CD8-positive, alpha-beta memory T cell (primary cell): ENCODE data around the gene PGM2. TPM values are rescaled to one million over a fixed set of nuclear protein-coding genes. Genes with fewer than 3 reads are reported as not detected.

Experiments
- CTCF ChIA-PET: fragments of 350-600 bp; sonication (Branson Sonifier 250); formaldehyde crosslinking; loops from one replicate; lab custom pipeline; 2021; ENCODE audit warnings: antibody characterized with exemption; lab: Charles Lee
- POLR2A ChIA-PET: fragments of 350-600 bp; sonication (Branson Sonifier 250); formaldehyde crosslinking; loops from one replicate; lab custom pipeline; 2021; ENCODE audit warnings: antibody characterized with exemption; lab: Charles Lee
- DNase-seq, 5 donors: peaks; one replicate each; pipeline versions ENCODE4 v3.0.0 to v3.0.0-alpha.2; 2020 to 2022; ENCODE audit warnings: mixed read lengths in 1 of 5
- H3K27ac ChIP-seq: one replicate; pipeline ENCODE4 v1.7.0; 2013; ENCODE audit warnings: low read depth, mild to moderate bottlenecking, low read length, moderate library complexity
- H3K27me3 ChIP-seq: 2 replicates; pipeline ENCODE4 v1.7.0; 2013; ENCODE audit warnings: low read length, mild to moderate bottlenecking; ENCODE audit not compliant: insufficient read depth, poor library complexity, severe bottlenecking
- H3K36me3 ChIP-seq: 2 replicates; pipeline ENCODE4 v1.7.0; 2013; ENCODE audit warnings: mild to moderate bottlenecking, low read length, moderate library complexity; ENCODE audit not compliant: insufficient read depth
- H3K4me1 ChIP-seq: 2 replicates; pipeline ENCODE4 v1.7.0; 2013; ENCODE audit warnings: mild to moderate bottlenecking, low read length, moderate library complexity; ENCODE audit not compliant: insufficient read depth
- H3K4me3 ChIP-seq: 2 replicates; pipeline ENCODE4 v1.7.0; 2013; ENCODE audit warnings: mild to moderate bottlenecking, low read length
- H3K9me3 ChIP-seq: 2 replicates; pipeline ENCODE4 v1.7.0; 2013; ENCODE audit warnings: mild to moderate bottlenecking, low read length
- H3K27ac Mint-ChIP-seq, 8 donors: one replicate each; pipeline ENCODE4 v1.8.0; 2020 to 2021; ENCODE audit warnings: mixed read lengths in 8 of 8, mild to moderate bottlenecking in 6 of 8, inconsistent platforms in 3 of 8, moderate library complexity in 3 of 8
- H3K27me3 Mint-ChIP-seq, 2 donors: one replicate each; pipeline ENCODE4 v1.8.0; 2020 to 2021; ENCODE audit warnings: mixed read lengths in 2 of 2, mild to moderate bottlenecking in 1 of 2, moderate library complexity in 1 of 2
- H3K36me3 Mint-ChIP-seq, 3 donors: one replicate each; pipeline ENCODE4 v1.8.0; 2020 to 2021; ENCODE audit warnings: mixed read lengths in 3 of 3, inconsistent platforms in 1 of 3, mild to moderate bottlenecking in 1 of 3
- H3K4me1 Mint-ChIP-seq, 3 donors: one replicate each; pipeline ENCODE4 v1.8.0; 2020 to 2021; ENCODE audit warnings: mixed read lengths in 3 of 3, inconsistent platforms in 1 of 3, mild to moderate bottlenecking in 1 of 3
- H3K4me3 Mint-ChIP-seq, 7 donors: one replicate each; pipeline ENCODE4 v1.8.0; 2020 to 2021; ENCODE audit warnings: mixed read lengths in 7 of 7, mild to moderate bottlenecking in 6 of 7, moderate library complexity in 4 of 7, inconsistent platforms in 2 of 7
- H3K9me3 Mint-ChIP-seq, 5 donors: one replicate each; pipeline ENCODE4 v1.8.0; 2020 to 2022; ENCODE audit warnings: mixed read lengths in 5 of 5, mild to moderate bottlenecking in 3 of 5, moderate library complexity in 2 of 5, inconsistent platforms in 1 of 5
- polyA plus RNA-seq: library from polyadenylated mRNA; unstranded; fragments of 300-500 nt; fragmentation: Illumina TruSeq; gene quantifications from one replicate; pipeline ENCODE4 v1.2.3, GENCODE V29; 2021
- total RNA-seq, 2 experiments: library from RNA; stranded (reverse); gene quantifications; one replicate each; pipeline ENCODE4 v1.2.3, GENCODE V29; 2021

The PGM2 gene
- total and polyA plus RNA-seq, 3 experiments from 2014 or later: 18.1 to 65.9 (median 62.3) TPM

DNA sequence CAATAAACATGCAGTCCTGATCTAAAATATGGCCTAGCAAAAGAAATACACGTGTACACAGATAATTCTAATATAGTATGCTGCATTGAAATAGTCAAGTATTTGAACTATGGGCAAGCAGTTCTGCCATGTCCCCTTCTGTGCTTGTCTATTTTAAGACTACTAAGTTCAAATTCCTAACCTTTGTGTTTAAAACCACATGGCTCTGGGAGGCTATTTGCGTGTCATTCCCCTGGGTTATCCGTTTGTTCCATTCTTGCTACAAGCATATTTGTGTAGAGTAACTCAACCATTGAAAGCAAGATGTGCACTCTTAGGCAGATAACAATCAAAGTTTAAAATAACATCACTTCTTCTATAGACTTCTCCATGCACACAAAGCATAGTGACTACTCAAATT is 39.0 kb downstream of the PGM2 start:
- H3K9me3 Mint-ChIP-seq: no peaks in the 10 kb centered on the region
- H3K36me3 ChIP-seq: peaks cover 5% of the 10 kb centered on the region
- H3K27me3 Mint-ChIP-seq: no peaks in the 10 kb centered on the region
- H3K27ac Mint-ChIP-seq: peak overlapping the region in 1 of 8 donors; percentile 5
- no peaks in the 10 kb centered on the region for H3K4me1 ChIP-seq
- no peaks in the 10 kb centered on the region for H3K27me3 ChIP-seq
- H3K27ac ChIP-seq: no peak overlapping the region
- no peaks in the 10 kb centered on the region for H3K9me3 ChIP-seq
- H3K4me3 ChIP-seq: no peak overlapping the region
- ChIA-PET CTCF (no interaction called here), POLR2A (no interaction called here)
- no peak overlapping the region for H3K4me3 Mint-ChIP-seq
- H3K36me3 Mint-ChIP-seq: peaks cover 17 to 51% (median 20%) of the 10 kb centered on the region in 3 donors
- no peaks in the 10 kb centered on the region for H3K4me1 Mint-ChIP-seq
- no peak for DNase-seq

GRCh38 chr4:37867102-37867501 is 40.6 kb downstream of the PGM2 start:
- POLR2A ChIA-PET: no interaction called here
- no peak overlapping the region for H3K27ac Mint-ChIP-seq
- no peak overlapping the region for H3K4me3 Mint-ChIP-seq

GRCh38 chr4:37868238-37868637 is 41.8 kb downstream of the PGM2 start:
- H3K27ac Mint-ChIP-seq: peak overlapping the region in 2 of 8 donors; percentile 0 to 51
- Histone ChIP-seq H3K27ac (no peak overlapping the region), H3K4me3 (no peak overlapping the region), H3K4me1 (peaks cover 5% of the 10 kb centered on the region), H3K9me3 (no peaks in the 10 kb centered on the region), H3K36me3 (peaks cover 1% of the 10 kb centered on the region), H3K27me3 (no peaks in the 10 kb centered on the region)
- H3K4me3 Mint-ChIP-seq: no peak overlapping the region
- CTCF ChIA-PET: no interaction called here
- H3K27me3 Mint-ChIP-seq: no peaks in the 10 kb centered on the region
- no peaks in the 10 kb centered on the region for H3K9me3 Mint-ChIP-seq
- POLR2A ChIA-PET: no interaction called here
- DNase-seq: no peak
- peaks cover 7 to 20% (median 15%) of the 10 kb centered on the region in 3 donors for H3K4me1 Mint-ChIP-seq
- peaks cover 8 to 31% (median 8%) of the 10 kb centered on the region in 3 donors for H3K36me3 Mint-ChIP-seq

More at GRCh38 chr4:37867102-37867501, 40.6 kb downstream of the PGM2 start:
- Mint-ChIP-seq H3K27me3 (no peaks in the 10 kb centered on the region), H3K9me3 (no peaks in the 10 kb centered on the region), H3K4me1 (peaks cover 3 to 8% (median 4%) of the 10 kb centered on the region in 3 donors), H3K36me3 (peaks cover 12 to 39% (median 12%) of the 10 kb centered on the region in 3 donors)
- Histone ChIP-seq H3K36me3 (peaks cover 5% of the 10 kb centered on the region), H3K4me1 (peaks cover 3% of the 10 kb centered on the region), H3K9me3 (no peaks in the 10 kb centered on the region), H3K27me3 (no peaks in the 10 kb centered on the region), H3K4me3 (no peak overlapping the region), H3K27ac (no peak overlapping the region)
- CTCF ChIA-PET: no interaction called here
- DNase-seq: no peak

DNA sequence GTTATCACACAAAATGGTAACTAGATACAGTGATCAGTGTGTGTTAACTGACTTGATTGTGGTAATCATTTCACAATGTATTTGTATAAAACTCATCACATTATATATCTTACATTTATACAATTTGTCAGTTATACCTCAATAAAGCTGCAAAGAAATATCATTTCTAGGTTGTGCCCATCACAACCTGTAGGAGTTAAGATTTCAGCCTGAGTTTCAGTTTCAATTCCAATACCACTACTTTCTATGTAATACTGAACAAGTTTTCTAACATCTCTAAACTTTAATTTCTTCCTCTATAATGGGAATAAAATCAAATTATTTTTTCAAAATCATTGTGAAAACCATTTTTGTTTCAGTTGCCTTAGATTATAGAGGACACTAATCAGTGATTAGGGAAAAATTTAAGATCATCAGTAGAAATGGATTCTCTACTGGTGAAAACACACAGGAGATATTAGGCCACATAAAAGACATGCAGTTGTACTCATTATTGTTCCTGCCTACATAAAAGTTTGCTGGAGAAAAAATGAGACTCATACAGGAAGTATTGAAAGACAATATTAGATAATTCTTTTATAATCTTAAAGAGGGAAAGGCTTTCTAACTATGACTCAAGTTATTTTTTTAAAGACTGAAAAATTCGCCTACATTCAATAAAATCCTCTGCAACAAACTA is 46.0 kb downstream of the PGM2 start:
- H3K9me3 Mint-ChIP-seq: no peaks in the 10 kb centered on the region
- H3K36me3 Mint-ChIP-seq: peaks cover 0 to 11% (median 3%) of the 10 kb centered on the region in 3 donors
- DNase-seq: no peak
- no peaks in the 10 kb centered on the region for H3K27me3 Mint-ChIP-seq
- H3K27me3 ChIP-seq: no peaks in the 10 kb centered on the region
- H3K4me1 Mint-ChIP-seq: peaks cover 7 to 20% (median 16%) of the 10 kb centered on the region in 3 donors
- ChIA-PET POLR2A (no interaction called here), CTCF (no interaction called here)
- H3K27ac ChIP-seq: no peak overlapping the region
- H3K4me3 ChIP-seq: no peak overlapping the region
- no peak overlapping the region for H3K4me3 Mint-ChIP-seq
- H3K9me3 ChIP-seq: no peaks in the 10 kb centered on the region
- H3K4me1 ChIP-seq: peaks cover 5% of the 10 kb centered on the region
- H3K27ac Mint-ChIP-seq: peak overlapping the region in 1 of 8 donors; percentile 41
- no peaks in the 10 kb centered on the region for H3K36me3 ChIP-seq

DNA sequence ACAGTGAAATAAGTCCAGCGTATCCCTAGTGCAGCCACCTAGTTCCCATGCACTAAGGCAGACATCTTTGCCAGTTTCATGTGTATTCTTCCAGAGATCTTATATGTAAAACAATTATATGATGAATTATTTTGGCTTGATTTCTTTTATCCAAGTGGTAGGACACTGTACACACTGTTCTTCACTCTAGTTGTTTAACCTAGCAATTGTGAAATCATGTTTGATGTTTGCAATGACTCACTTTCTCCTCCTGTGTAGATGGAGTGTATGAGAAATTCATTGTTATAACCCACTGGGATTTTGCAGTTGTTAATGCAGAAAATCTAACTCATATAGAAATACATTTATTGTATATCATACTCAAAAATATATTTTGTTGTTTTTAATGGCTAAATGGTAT is 46.9 kb downstream of the PGM2 start:
- POLR2A ChIA-PET: no interaction called here
- H3K27ac Mint-ChIP-seq: no peak overlapping the region
- no peaks in the 10 kb centered on the region for H3K9me3 ChIP-seq
- no peaks in the 10 kb centered on the region for H3K9me3 Mint-ChIP-seq
- H3K27me3 Mint-ChIP-seq: no peaks in the 10 kb centered on the region
- no peaks in the 10 kb centered on the region for H3K27me3 ChIP-seq
- peaks cover 7 to 20% (median 16%) of the 10 kb centered on the region in 3 donors for H3K4me1 Mint-ChIP-seq
- CTCF ChIA-PET: no interaction called here
- no peak overlapping the region for H3K4me3 Mint-ChIP-seq
- peaks cover 5% of the 10 kb centered on the region for H3K4me1 ChIP-seq
- H3K27ac ChIP-seq: no peak overlapping the region
- no peaks in the 10 kb centered on the region for H3K36me3 ChIP-seq
- H3K4me3 ChIP-seq: no peak overlapping the region
- H3K36me3 Mint-ChIP-seq: peaks cover 0 to 7% (median 3%) of the 10 kb centered on the region in 3 donors
- no peak for DNase-seq

GRCh38 chr4:37876156-37876555 is 49.7 kb downstream of the PGM2 start:
- Histone ChIP-seq H3K4me3 (no peak overlapping the region), H3K27ac (no peak overlapping the region), H3K4me1 (peaks cover 5% of the 10 kb centered on the region), H3K36me3 (no peaks in the 10 kb centered on the region), H3K27me3 (no peaks in the 10 kb centered on the region), H3K9me3 (no peaks in the 10 kb centered on the region)
- no peak overlapping the region for H3K27ac Mint-ChIP-seq
- peaks cover 0 to 3% (median 0%) of the 10 kb centered on the region in 3 donors for H3K36me3 Mint-ChIP-seq
- H3K4me3 Mint-ChIP-seq: no peak overlapping the region
- no peaks in the 10 kb centered on the region for H3K27me3 Mint-ChIP-seq
- peaks cover 4 to 17% (median 16%) of the 10 kb centered on the region in 3 donors for H3K4me1 Mint-ChIP-seq
- no peak for DNase-seq
- CTCF ChIA-PET: no interaction called here
- no peaks in the 10 kb centered on the region for H3K9me3 Mint-ChIP-seq
- POLR2A ChIA-PET: no interaction called here

DNA sequence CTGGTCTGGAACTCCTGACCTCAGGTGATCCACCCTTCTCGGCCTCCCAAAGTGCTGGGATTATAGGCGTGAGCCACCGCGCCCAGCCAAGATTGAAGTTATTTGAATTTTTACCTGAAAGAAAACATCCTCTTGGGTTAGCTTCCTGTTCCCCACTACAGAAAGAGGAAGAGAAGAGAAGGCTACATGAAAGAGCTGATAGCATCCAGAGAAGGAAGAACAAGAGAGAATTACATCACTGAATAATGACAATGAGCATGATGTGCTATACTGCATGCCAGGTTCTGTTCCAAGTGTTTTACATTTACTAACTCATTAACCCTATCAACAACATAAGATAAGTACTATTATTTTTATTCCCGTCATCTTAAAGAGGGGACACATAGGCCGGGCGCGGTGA is 52.9 kb downstream of the PGM2 start:
- no peak for DNase-seq
- H3K27ac Mint-ChIP-seq: peak overlapping the region in 1 of 8 donors; percentile 74
- Histone ChIP-seq H3K27ac (no peak overlapping the region), H3K27me3 (no peaks in the 10 kb centered on the region), H3K4me3 (no peak overlapping the region), H3K36me3 (no peaks in the 10 kb centered on the region), H3K9me3 (no peaks in the 10 kb centered on the region), H3K4me1 (no peaks in the 10 kb centered on the region)
- no peaks in the 10 kb centered on the region for H3K4me1 Mint-ChIP-seq
- ChIA-PET CTCF (no interaction called here), POLR2A (interaction anchor here (0.6 kb wide), 1 partner anchor 55 kb away, joined by 3 read pairs; no protein-coding TSS in a partner anchor)
- H3K9me3 Mint-ChIP-seq: no peaks in the 10 kb centered on the region
- H3K27me3 Mint-ChIP-seq: no peaks in the 10 kb centered on the region
- H3K36me3 Mint-ChIP-seq: no peaks in the 10 kb centered on the region
- H3K4me3 Mint-ChIP-seq: no peak overlapping the region

GRCh38 chr4:37881811-37882210 is 55.3 kb downstream of the PGM2 start:
- Mint-ChIP-seq H3K36me3 (no peaks in the 10 kb centered on the region), H3K9me3 (no peaks in the 10 kb centered on the region), H3K4me3 (no peak overlapping the region), H3K4me1 (no peaks in the 10 kb centered on the region), H3K27ac (no peak overlapping the region), H3K27me3 (no peaks in the 10 kb centered on the region)
- H3K27me3 ChIP-seq: no peaks in the 10 kb centered on the region
- no peak overlapping the region for H3K27ac ChIP-seq
- H3K4me1 ChIP-seq: no peaks in the 10 kb centered on the region
- DNase-seq: no peak
- no peak overlapping the region for H3K4me3 ChIP-seq
- CTCF ChIA-PET: interaction anchor here (0.8 to 1.3 kb wide), 2 partner anchors 10 to 183 kb away, joined by 3 read pairs; no protein-coding TSS in a partner anchor
- no peaks in the 10 kb centered on the region for H3K9me3 ChIP-seq
- POLR2A ChIA-PET: no interaction called here
- H3K36me3 ChIP-seq: no peaks in the 10 kb centered on the region
